Activated CD8-positive, alpha-beta memory T cell treated with anti-CD3 and anti-CD28 coated beads, Interleukin-2, amount 10 ng/mL, durations not matched to agents 7 days and 5 days (primary cell): ENCODE data around the gene TBX19. TPM values are rescaled to one million over a fixed set of nuclear protein-coding genes. Genes with fewer than 3 reads are reported as not detected.

Experiments
- ATAC-seq: fragments of 150-1000 bp; cut with Tn5 transposase; one replicate; pipeline ENCODE4 v1.10.0; 2021; ENCODE audit warnings: moderate library complexity
- CTCF ChIA-PET: fragments of 350-600 bp; sonication (Branson Sonifier 250); formaldehyde crosslinking; loops from one replicate; lab custom pipeline; 2021; ENCODE audit warnings: antibody characterized with exemption; lab: Charles Lee
- DNase-seq: peaks from one replicate; pipeline ENCODE4 v3.0.0-alpha.2; 2020
- H3K27ac Mint-ChIP-seq: one replicate; pipeline ENCODE4 v1.8.0; 2021; ENCODE audit warnings: mild to moderate bottlenecking, mixed read lengths
- H3K27me3 Mint-ChIP-seq: one replicate; pipeline ENCODE4 v1.8.0; 2021; ENCODE audit warnings: mixed read lengths
- H3K36me3 Mint-ChIP-seq: one replicate; pipeline ENCODE4 v1.8.0; 2021; ENCODE audit warnings: mild to moderate bottlenecking, mixed read lengths
- H3K4me1 Mint-ChIP-seq: one replicate; pipeline ENCODE4 v1.8.0; 2021; ENCODE audit warnings: mixed read lengths
- H3K4me3 Mint-ChIP-seq: one replicate; pipeline ENCODE4 v1.8.0; 2021; ENCODE audit warnings: mild to moderate bottlenecking, moderate library complexity, mixed read lengths
- H3K9me3 Mint-ChIP-seq: one replicate; pipeline ENCODE4 v1.8.0; 2022; ENCODE audit warnings: low read depth, mixed read lengths
- total RNA-seq, 2 experiments: library from RNA; stranded (reverse); gene quantifications; one replicate each; pipeline ENCODE4 v1.2.3, GENCODE V29; 2021

TBX19 gene
- total RNA-seq, 2 experiments from 2014 or later: 2.0 to 3.6 TPM

- CTCF ChIA-PET: interaction anchor here (0.8 to 1.3 kb wide), 5 partner anchors 26 to 55 kb away, joined by 3 to 4 read pairs (median 3); no protein-coding TSS in a partner anchor
- H3K27me3 Mint-ChIP-seq: no peaks in the 10 kb centered on the region
- H3K36me3 Mint-ChIP-seq: peaks cover 2% of the 10 kb centered on the region
- no peaks in the 10 kb centered on the region for H3K9me3 Mint-ChIP-seq
- DNase-seq: no peak
- H3K4me1 Mint-ChIP-seq: peaks cover 24% of the 10 kb centered on the region
- peak; percentile 99 for ATAC-seq
- peak overlapping the region; percentile 69 for H3K27ac Mint-ChIP-seq
- no peak overlapping the region for H3K4me3 Mint-ChIP-seq
Measured at GRCh38 chr1:168287237-168287664, 6.6 kb downstream of the TBX19 start.

- Mint-ChIP-seq H3K36me3 (peaks cover 2% of the 10 kb centered on the region), H3K9me3 (no peaks in the 10 kb centered on the region), H3K4me1 (peaks cover 24% of the 10 kb centered on the region), H3K27me3 (no peaks in the 10 kb centered on the region), H3K27ac (no peak overlapping the region), H3K4me3 (no peak overlapping the region)
- CTCF ChIA-PET: no interaction called here
- ATAC-seq: no peak
- no peak for DNase-seq
Measured at GRCh38 chr1:168288311-168289052, 7.8 kb downstream of the TBX19 start.

GRCh38 chr1:168291222-168291837 lies 10.7 kb downstream of the TBX19 start:
- Mint-ChIP-seq H3K27me3 (no peaks in the 10 kb centered on the region), H3K4me3 (no peak overlapping the region), H3K27ac (no peak overlapping the region), H3K9me3 (no peaks in the 10 kb centered on the region), H3K4me1 (peaks cover 15% of the 10 kb centered on the region), H3K36me3 (peaks cover 2% of the 10 kb centered on the region)
- ATAC-seq (no peak), DNase-seq (no peak)
- CTCF ChIA-PET: interaction anchor here (1.2 kb wide), 1 partner anchor 51 kb away, joined by 3 read pairs; no protein-coding TSS in a partner anchor

GRCh38 chr1:168293356-168293755 lies 12.7 kb downstream of the TBX19 start:
- CTCF ChIA-PET: interaction anchor here (0.9 to 1.1 kb wide), 2 partner anchors 9 to 58 kb away, joined by 3 read pairs; no protein-coding TSS in a partner anchor
- Mint-ChIP-seq H3K27ac (no peak overlapping the region), H3K36me3 (peaks cover 2% of the 10 kb centered on the region), H3K4me1 (peaks cover 2% of the 10 kb centered on the region), H3K9me3 (no peaks in the 10 kb centered on the region), H3K4me3 (no peak overlapping the region), H3K27me3 (no peaks in the 10 kb centered on the region)
- ATAC-seq: no peak
- DNase-seq: no peak

- Mint-ChIP-seq H3K27me3 (no peaks in the 10 kb centered on the region), H3K9me3 (no peaks in the 10 kb centered on the region), H3K4me1 (peaks cover 2% of the 10 kb centered on the region), H3K27ac (no peak overlapping the region), H3K4me3 (no peak overlapping the region), H3K36me3 (peaks cover 4% of the 10 kb centered on the region)
- CTCF ChIA-PET: interaction anchor here (1.1 kb wide), 1 partner anchor 43 kb away, joined by 3 read pairs; no protein-coding TSS in a partner anchor
- DNase-seq: no peak
- ATAC-seq: no peak
Measured at GRCh38 chr1:168295411-168296114, 14.9 kb downstream of the TBX19 start.

GRCh38 chr1:168297019-168297730 lies 16.5 kb downstream of the TBX19 start:
- no peaks in the 10 kb centered on the region for H3K9me3 Mint-ChIP-seq

GRCh38 chr1:168298446-168298845 lies 17.8 kb downstream of the TBX19 start:
- ATAC-seq: no peak
- H3K9me3 Mint-ChIP-seq: no peaks in the 10 kb centered on the region
- CTCF ChIA-PET: no interaction called here
- no peak overlapping the region for H3K27ac Mint-ChIP-seq
- no peaks in the 10 kb centered on the region for H3K4me1 Mint-ChIP-seq
- H3K27me3 Mint-ChIP-seq: no peaks in the 10 kb centered on the region
- H3K4me3 Mint-ChIP-seq: no peak overlapping the region
- peaks cover 4% of the 10 kb centered on the region for H3K36me3 Mint-ChIP-seq
- no peak for DNase-seq

More at GRCh38 chr1:168297019-168297730, 16.5 kb downstream of the TBX19 start:
- ATAC-seq (no peak), DNase-seq (no peak)
- H3K4me3 Mint-ChIP-seq: no peak overlapping the region
- H3K4me1 Mint-ChIP-seq: no peaks in the 10 kb centered on the region
- no peak overlapping the region for H3K27ac Mint-ChIP-seq
- H3K36me3 Mint-ChIP-seq: peaks cover 4% of the 10 kb centered on the region
- no peaks in the 10 kb centered on the region for H3K27me3 Mint-ChIP-seq
- CTCF ChIA-PET: interaction anchor here (0.6 kb wide), 1 partner anchor 116 kb away, joined by 3 read pairs; no protein-coding TSS in a partner anchor

GRCh38 chr1:168300626-168301025 lies 19.9 kb downstream of the TBX19 start:
- no peak overlapping the region for H3K4me3 Mint-ChIP-seq
- no peak for DNase-seq
- H3K27me3 Mint-ChIP-seq: no peaks in the 10 kb centered on the region
- CTCF ChIA-PET: no interaction called here
- no peak for ATAC-seq
- peaks cover 4% of the 10 kb centered on the region for H3K36me3 Mint-ChIP-seq
- H3K4me1 Mint-ChIP-seq: no peaks in the 10 kb centered on the region
- H3K27ac Mint-ChIP-seq: no peak overlapping the region
- no peaks in the 10 kb centered on the region for H3K9me3 Mint-ChIP-seq

- no peak overlapping the region for H3K4me3 Mint-ChIP-seq
- H3K27ac Mint-ChIP-seq: no peak overlapping the region
- ATAC-seq (no peak), DNase-seq (no peak)
- CTCF ChIA-PET: interaction anchor here (1.2 kb wide), 1 partner anchor 63 kb away, joined by 3 read pairs; no protein-coding TSS in a partner anchor
- H3K27me3 Mint-ChIP-seq: no peaks in the 10 kb centered on the region
- H3K4me1 Mint-ChIP-seq: no peaks in the 10 kb centered on the region
- peaks cover 2% of the 10 kb centered on the region for H3K36me3 Mint-ChIP-seq
- no peaks in the 10 kb centered on the region for H3K9me3 Mint-ChIP-seq
Measured at GRCh38 chr1:168301664-168302320, 21.1 kb downstream of the TBX19 start.

GRCh38 chr1:168303716-168304540 lies 23.3 kb downstream of the TBX19 start:
- Mint-ChIP-seq H3K4me1 (no peaks in the 10 kb centered on the region), H3K27me3 (no peaks in the 10 kb centered on the region), H3K9me3 (no peaks in the 10 kb centered on the region), H3K36me3 (peaks cover 3% of the 10 kb centered on the region), H3K27ac (no peak overlapping the region), H3K4me3 (no peak overlapping the region)
- no peak for DNase-seq
- CTCF ChIA-PET: interaction anchor here (1.0 to 1.1 kb wide), 2 partner anchors 9 to 39 kb away, joined by 4 read pairs; no protein-coding TSS in a partner anchor
- no peak for ATAC-seq

- CTCF ChIA-PET: interaction anchor here (1.0 to 1.1 kb wide), 2 partner anchors 8 to 38 kb away, joined by 4 read pairs; no protein-coding TSS in a partner anchor
- peaks cover 3% of the 10 kb centered on the region for H3K36me3 Mint-ChIP-seq
- no peaks in the 10 kb centered on the region for H3K27me3 Mint-ChIP-seq
- no peak overlapping the region for H3K4me3 Mint-ChIP-seq
- no peaks in the 10 kb centered on the region for H3K9me3 Mint-ChIP-seq
- no peaks in the 10 kb centered on the region for H3K4me1 Mint-ChIP-seq
- no peak overlapping the region for H3K27ac Mint-ChIP-seq
- no peak for DNase-seq
- no peak for ATAC-seq
Measured at GRCh38 chr1:168304865-168305264, 24.2 kb downstream of the TBX19 start.
